ENCODE data around the gene TPRX1.

GRCh38 chr19:47806435-47806834 is 2.1 kb upstream of the TPRX1 start:
- TF ChIP-seq CTCF (IDR thresholded peaks at IDR 0.05) (no peak), POLR2AphosphoS5 (IDR thresholded peaks at IDR 0.05; ENCODE audit: insufficient read depth in 1 of 2, low read depth in 1 of 2) (no peak), POLR2A (IDR thresholded peaks at IDR 0.05) (no peak)

Data from vagina (tissue), 2 donors.